Hematopoietic multipotent progenitor cell treated with erythropoietin and hydrocortisone succinate and interleukin-3 and kit ligand, for 17 days (in vitro differentiated cells): ENCODE data around the gene CKAP2L.

Experiments
- DNase-seq: peaks from one replicate; pipeline ENCODE4 v3.0.0-alpha.2; 2015; ENCODE audit warnings: low spot score

The CKAP2L gene

GRCh38 chr2:112762276-112762675, 2.1 kb downstream of the CKAP2L start:
- no peak for DNase-seq

GRCh38 chr2:112760149-112760548, 4.3 kb downstream of the CKAP2L start:
- no peak for DNase-seq

GRCh38 chr2:112758711-112759110, 5.7 kb downstream of the CKAP2L start:
- no peak for DNase-seq

- DNase-seq, result no peak
Measured at GRCh38 chr2:112757265-112757664, 7.1 kb downstream of the CKAP2L start.

- no peak for DNase-seq
Measured at GRCh38 chr2:112756207-112756606, 8.2 kb downstream of the CKAP2L start.

- no peak for DNase-seq
Measured at GRCh38 chr2:112755444-112755843, 9.0 kb downstream of the CKAP2L start.

GRCh38 chr2:112754564-112754963, 9.8 kb downstream of the CKAP2L start:
- DNase-seq, result no peak

- DNase-seq, result no peak
Measured at GRCh38 chr2:112752667-112753066, 11.7 kb downstream of the CKAP2L start.

- no peak for DNase-seq
Measured at GRCh38 chr2:112751451-112752197, 12.8 kb downstream of the CKAP2L start.

- DNase-seq, result no peak
Measured at GRCh38 chr2:112750560-112750843, 13.9 kb downstream of the CKAP2L start.

- peak; percentile 64 for DNase-seq
Measured at GRCh38 chr2:112749755-112750559, 14.5 kb downstream of the CKAP2L start.

GRCh38 chr2:112740527-112740926, 23.9 kb downstream of the CKAP2L start:
- no peak for DNase-seq

- no peak for DNase-seq
Measured at GRCh38 chr2:112737542-112738232, 26.7 kb downstream of the CKAP2L start.

- no peak for DNase-seq
Measured at GRCh38 chr2:112733871-112734270, 30.5 kb downstream of the CKAP2L start.

- DNase-seq, result no peak
Measured at GRCh38 chr2:112733456-112733855, 31.0 kb downstream of the CKAP2L start.

- no peak for DNase-seq
Measured at GRCh38 chr2:112731479-112731878, 32.9 kb downstream of the CKAP2L start.

- DNase-seq, result no peak
Measured at GRCh38 chr2:112730791-112731190, 33.6 kb downstream of the CKAP2L start.

GRCh38 chr2:112730216-112730615, 34.2 kb downstream of the CKAP2L start:
- DNase-seq, result no peak

GRCh38 chr2:112728378-112729175, 35.8 kb downstream of the CKAP2L start:
- DNase-seq, result peak; percentile 20

GRCh38 chr2:112728029-112728362, 36.4 kb downstream of the CKAP2L start:
- no peak for DNase-seq

GRCh38 chr2:112727276-112728028, 37.0 kb downstream of the CKAP2L start:
- DNase-seq, result no peak
